Uterus (tissue), 4 donors: Measurements from ENCODE around the gene B3GNT9. TPM values are rescaled to one million over a fixed set of nuclear protein-coding genes. Genes with fewer than 3 reads are reported as not detected.

Source experiments
- DNase-seq, 2 donors: peaks; one replicate each; pipeline ENCODE4 v3.0.0-alpha.2; 2019 to 2020
- H3K27ac ChIP-seq, 2 donors: fragments of 200-600 bp; sonication (generic); 1 replicate in 1 of 2; 2 replicates in 1 of 2; pipeline ENCODE4 v1.5.1; 2016 to 2018
- H3K27me3 ChIP-seq, 2 donors: fragments of 200-600 bp; sonication (generic); one replicate each; pipeline ENCODE4 v1.5.1; 2018 to 2019; ENCODE audit warnings: control low read depth in 1 of 2
- H3K36me3 ChIP-seq, 2 donors: fragments of 200-600 bp; sonication (generic); one replicate each; pipeline ENCODE4 v1.5.1; 2019; ENCODE audit warnings: control low read depth in 1 of 2
- H3K4me1 ChIP-seq, 2 donors: fragments of 200-600 bp; sonication (generic); one replicate each; pipeline ENCODE4 v1.5.1; 2018 to 2019; ENCODE audit warnings: control low read depth in 1 of 2
- H3K4me3 ChIP-seq, 2 donors: fragments of 200-600 bp; sonication (generic); 1 replicate in 1 of 2; 2 replicates in 1 of 2; pipeline ENCODE4 v1.5.1; 2018 to 2019; ENCODE audit warnings: mild to moderate bottlenecking in 1 of 2
- H3K9me3 ChIP-seq, 2 donors: fragments of 200-600 bp; sonication (generic); one replicate each; pipeline ENCODE4 v1.5.1; 2019; ENCODE audit warnings: control low read depth in 1 of 2
- POLR2A ChIP-seq, 2 donors: fragments of 450-650 bp; IDR thresholded peaks; one replicate each; pipeline ENCODE4 v1.6.1; 2016; ENCODE audit warnings: antibody characterized with exemption in 2 of 2, mild to moderate bottlenecking in 1 of 2, moderate library complexity in 1 of 2
- intact Hi-C: fragments of 100-400 bp; cut with DNase I; formaldehyde crosslinking; loops from one replicate; pipeline ENCODE4 v1.15.1; 2023; ENCODE audit warnings: low total_unique reads
- total RNA-seq, 4 donors: library from RNA; depleted of rRNA in 3 of 4; stranded (reverse); fragments of >200 nt in 3 of 4; gene quantifications; one replicate each; pipeline versions ENCODE4 v1.1.0 to v1.2.4, GENCODE V29; 2014 to 2023
- TF ChIP-seq, protein P1 (sequence below), 4 experiments: fragments of 200-600 bp in 2 of 4; fragments of 450-650 bp in 2 of 4; sonication (generic) in 2 of 4; IDR thresholded peaks; one replicate each; pipeline ENCODE4 v1.5.1; 2016 to 2019; ENCODE audit warnings: antibody characterized with exemption in 4 of 4, mild to moderate bottlenecking in 2 of 4, moderate library complexity in 1 of 4
- donor health status: DM: yes; HTN: yes; CAD: no.

Gene B3GNT9
- total RNA-seq, 4 donors from 2014 or later = 2.4 to 40.1 (median 15.1) TPM

DNA sequence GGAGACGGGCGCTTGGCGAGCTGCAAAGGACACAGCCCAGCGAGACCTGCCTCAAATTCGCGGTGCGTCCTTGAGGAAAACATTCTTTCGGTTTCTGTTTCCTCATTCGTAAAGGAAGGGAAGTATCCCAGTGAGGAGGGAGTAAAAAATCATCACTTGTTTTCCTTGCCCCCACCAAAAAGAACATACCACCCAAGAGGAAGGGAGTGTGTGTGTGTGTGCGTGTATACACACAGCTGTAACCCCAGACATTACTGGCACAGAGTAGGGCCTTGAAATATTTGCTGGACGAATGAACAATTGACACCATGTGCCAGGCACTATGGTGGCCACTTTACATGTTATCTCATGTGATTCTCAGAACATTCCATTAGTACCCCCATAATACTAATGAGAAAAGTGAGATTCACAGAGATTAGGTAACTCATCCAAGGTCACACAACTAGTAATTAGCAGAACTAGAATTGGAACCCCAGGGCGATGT is 34.9 kb upstream of the B3GNT9 start:
- no peak overlapping the region for H3K27ac ChIP-seq
- peak overlapping the region in 1 of 2 donors; percentile 84 for H3K4me3 ChIP-seq
- intact Hi-C loops = no loop called here
- TF ChIP-seq, protein P1, sequence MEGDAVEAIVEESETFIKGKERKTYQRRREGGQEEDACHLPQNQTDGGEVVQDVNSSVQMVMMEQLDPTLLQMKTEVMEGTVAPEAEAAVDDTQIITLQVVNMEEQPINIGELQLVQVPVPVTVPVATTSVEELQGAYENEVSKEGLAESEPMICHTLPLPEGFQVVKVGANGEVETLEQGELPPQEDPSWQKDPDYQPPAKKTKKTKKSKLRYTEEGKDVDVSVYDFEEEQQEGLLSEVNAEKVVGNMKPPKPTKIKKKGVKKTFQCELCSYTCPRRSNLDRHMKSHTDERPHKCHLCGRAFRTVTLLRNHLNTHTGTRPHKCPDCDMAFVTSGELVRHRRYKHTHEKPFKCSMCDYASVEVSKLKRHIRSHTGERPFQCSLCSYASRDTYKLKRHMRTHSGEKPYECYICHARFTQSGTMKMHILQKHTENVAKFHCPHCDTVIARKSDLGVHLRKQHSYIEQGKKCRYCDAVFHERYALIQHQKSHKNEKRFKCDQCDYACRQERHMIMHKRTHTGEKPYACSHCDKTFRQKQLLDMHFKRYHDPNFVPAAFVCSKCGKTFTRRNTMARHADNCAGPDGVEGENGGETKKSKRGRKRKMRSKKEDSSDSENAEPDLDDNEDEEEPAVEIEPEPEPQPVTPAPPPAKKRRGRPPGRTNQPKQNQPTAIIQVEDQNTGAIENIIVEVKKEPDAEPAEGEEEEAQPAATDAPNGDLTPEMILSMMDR (IDR thresholded peaks at IDR 0.05) = no peak
- TF ChIP-seq POLR2A (IDR thresholded peaks at IDR 0.05) = no peak
- H3K9me3 ChIP-seq = no peaks in the 10 kb centered on the region
- H3K27me3 ChIP-seq = no peaks in the 10 kb centered on the region
- DNase-seq = no peak
- H3K4me1 ChIP-seq = peaks cover 0 to 9% of the 10 kb centered on the region in 2 donors
- H3K36me3 ChIP-seq = no peaks in the 10 kb centered on the region

DNA sequence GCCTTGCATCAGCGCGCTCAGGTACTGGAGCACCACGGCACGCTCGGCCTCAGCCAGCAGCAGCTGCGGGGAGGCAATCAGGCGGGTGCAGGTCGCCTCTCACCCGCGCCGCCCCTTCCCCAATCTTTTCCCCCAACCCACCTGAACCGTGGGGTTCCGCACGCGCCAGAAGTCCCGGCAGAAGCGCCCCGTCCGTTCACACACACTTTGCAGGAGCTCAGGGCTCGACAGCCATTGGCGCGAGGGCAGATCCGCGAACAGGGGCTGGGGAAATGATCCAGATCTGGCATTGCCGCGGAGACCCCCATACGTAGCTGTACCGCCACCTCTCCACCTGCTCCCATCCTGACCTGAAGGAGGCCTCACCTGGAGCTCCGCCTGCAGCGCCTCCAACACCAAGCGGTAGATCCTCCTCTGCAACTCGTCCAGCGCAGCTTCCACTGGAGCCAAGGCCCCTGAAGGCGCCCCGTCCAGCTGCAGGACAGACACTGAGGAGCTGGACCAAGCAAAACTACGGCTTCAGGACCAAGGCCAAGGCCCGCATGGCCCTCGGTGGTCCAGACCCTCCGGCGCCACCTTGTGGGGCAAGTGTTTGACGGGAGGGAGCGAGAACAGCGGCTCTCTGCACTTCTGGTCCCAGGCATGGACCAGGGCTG is 34.3 kb upstream of the B3GNT9 start:
- peaks cover 0 to 9% of the 10 kb centered on the region in 2 donors for H3K4me1 ChIP-seq
- no peak overlapping the region for H3K27ac ChIP-seq
- TF ChIP-seq, protein P1 (IDR thresholded peaks at IDR 0.05) = peak; percentile 83 to 94 (median 88)
- TF ChIP-seq POLR2A (IDR thresholded peaks at IDR 0.05) = no peak
- H3K9me3 ChIP-seq = no peaks in the 10 kb centered on the region
- intact Hi-C loops = no loop called here
- DNase-seq = peak; percentile 92 to 93
- no peaks in the 10 kb centered on the region for H3K36me3 ChIP-seq
- H3K27me3 ChIP-seq = no peaks in the 10 kb centered on the region
- peak overlapping the region in 1 of 2 donors; percentile 84 for H3K4me3 ChIP-seq

DNA sequence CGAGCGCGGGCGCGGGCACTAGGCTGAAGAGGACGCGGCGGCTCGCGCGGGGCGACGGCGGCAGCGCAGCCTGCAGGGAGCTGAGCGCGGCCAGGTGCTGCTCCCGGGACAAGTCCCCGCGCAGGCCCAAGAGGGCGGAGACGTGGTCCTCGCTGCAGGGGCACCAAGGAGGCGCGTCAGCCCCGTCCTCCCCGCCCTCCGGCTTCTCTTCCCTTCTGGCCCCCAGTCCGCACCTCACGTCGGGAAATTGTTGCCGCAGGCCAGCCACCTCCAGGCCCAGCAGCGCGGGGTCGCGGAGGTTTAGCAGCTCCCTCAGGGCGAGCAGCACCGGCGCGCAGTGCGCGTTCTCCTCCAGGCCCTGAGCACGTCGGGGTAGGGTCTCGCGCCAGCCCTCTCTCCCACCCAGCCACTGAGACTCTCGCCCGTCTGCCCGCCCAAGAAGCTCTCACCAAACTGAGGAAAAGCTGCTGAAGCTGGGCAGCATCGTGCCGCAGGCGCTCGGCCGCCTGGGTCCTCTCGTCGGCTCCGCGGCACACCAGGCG is 33.7 kb upstream of the B3GNT9 start:
- Histone ChIP-seq H3K27ac (peak overlapping the region; percentile 97 to 98), H3K4me1 (peaks cover 0 to 9% of the 10 kb centered on the region in 2 donors), H3K36me3 (no peaks in the 10 kb centered on the region), H3K4me3 (peak overlapping the region; percentile 80 to 84), H3K27me3 (no peaks in the 10 kb centered on the region), H3K9me3 (no peaks in the 10 kb centered on the region)
- intact Hi-C loops = no loop called here
- TF ChIP-seq, protein P1 (IDR thresholded peaks at IDR 0.05) = no peak
- no peak for TF ChIP-seq POLR2A (IDR thresholded peaks at IDR 0.05)
- no peak for DNase-seq

DNA sequence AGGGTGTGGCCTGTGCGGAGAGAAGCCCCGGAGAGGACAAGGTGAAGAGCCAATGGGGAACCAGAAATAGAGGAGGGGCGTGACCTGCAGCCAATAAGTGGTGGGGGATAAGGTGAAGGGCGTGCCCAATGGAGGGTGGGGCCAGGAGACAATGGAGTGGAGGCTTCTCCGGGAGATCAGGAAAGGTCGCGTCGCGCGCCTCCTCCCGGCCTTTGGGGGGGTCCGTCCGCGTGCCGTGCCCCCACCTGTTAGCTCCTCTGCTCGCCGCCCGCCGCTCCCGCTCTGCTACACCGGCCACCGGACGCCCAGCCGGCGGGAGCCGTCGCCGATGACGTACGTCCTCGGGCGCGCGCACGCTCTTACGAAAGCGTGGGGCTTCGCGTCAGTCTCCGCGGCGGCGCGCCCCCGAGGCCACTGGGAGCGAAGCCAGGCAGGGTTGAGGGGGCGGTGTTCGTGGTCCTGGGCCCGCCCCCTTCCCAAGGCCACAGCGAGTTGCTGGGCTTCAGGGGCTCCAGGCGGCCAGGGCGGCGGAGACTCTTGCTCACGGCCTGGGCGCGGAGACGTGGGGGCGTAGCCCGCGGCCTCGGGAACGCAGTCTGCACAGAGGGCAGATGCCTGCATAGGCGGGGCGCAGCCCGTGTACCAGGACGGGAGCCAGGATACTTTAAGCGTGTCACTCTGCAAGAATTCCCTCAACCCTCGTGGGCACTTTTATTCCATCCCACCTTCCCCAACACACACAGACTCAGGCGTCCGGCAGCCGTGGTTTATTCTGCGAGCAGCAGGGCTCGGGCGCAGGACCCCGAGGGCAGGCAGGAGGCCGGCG is 33.0 kb upstream of the B3GNT9 start, which contains the start of gene MATCAP1:
Gene MATCAP1, minus strand, starts transcription at position 337 of the 826 bp plus-strand sequence. CDS start 3,353 bp downstream, outside the sequence.
- Histone ChIP-seq H3K4me1 (peaks cover 0 to 9% of the 10 kb centered on the region in 2 donors), H3K27ac (peak within 1 kb of the TSS; percentile 97 to 98), H3K4me3 (peak within 1 kb of the TSS; percentile 80 to 84), H3K9me3 (no peaks in the 10 kb centered on the region), H3K27me3 (no peaks in the 10 kb centered on the region), H3K36me3 (no peaks in the 10 kb centered on the region)
- DNase-seq = peak; percentile 94 to 97
- intact Hi-C loops = no loop called here
- TF ChIP-seq, protein P1 (IDR thresholded peaks at IDR 0.05) = peak in 1 of 4 experiments; percentile 5
- peak in 1 of 2 donors; percentile 83 for TF ChIP-seq POLR2A (IDR thresholded peaks at IDR 0.05)
